Psoas muscle (tissue), 8 donors: ENCODE data around the gene MICAL3. TPM values are rescaled to one million over a fixed set of nuclear protein-coding genes. Genes with fewer than 3 reads are reported as not detected.

Source experiments
- ATAC-seq, 4 donors: fragments of 200-7000 bp; cut with Tn5 transposase; one replicate each; pipeline ENCODE4 v1.9.1; 2020; ENCODE audit warnings: moderate library complexity in 3 of 4, mild to moderate bottlenecking in 2 of 4
- DNase-seq, 2 donors: peaks; one replicate each; pipeline ENCODE4 v3.0.0-alpha.2; 2020
- H3K27ac ChIP-seq: fragments of 200-600 bp; one replicate; pipeline ENCODE4 v1.8.0; 2022
- H3K27me3 ChIP-seq, 3 donors: fragments of 200-600 bp in 1 of 3; one replicate each; pipeline versions ENCODE4 v1.6.1 to v1.8.0; 2013 to 2022; ENCODE audit warnings: low read length in 2 of 3, mild to moderate bottlenecking in 2 of 3, moderate library complexity in 1 of 3; ENCODE audit not compliant: insufficient read depth in 3 of 3
- H3K36me3 ChIP-seq, 2 donors: fragments of 200-600 bp in 1 of 2; one replicate each; pipeline versions ENCODE4 v1.6.1 to v1.8.0; 2013 to 2022; ENCODE audit warnings: low read depth in 1 of 2, mild to moderate bottlenecking in 1 of 2, moderate library complexity in 1 of 2; ENCODE audit not compliant: insufficient read depth in 1 of 2
- H3K4me1 ChIP-seq: fragments of 200-600 bp; one replicate; pipeline ENCODE4 v1.8.0; 2022
- H3K4me3 ChIP-seq: fragments of 200-600 bp; one replicate; pipeline ENCODE4 v1.8.0; 2022; ENCODE audit warnings: mild to moderate bottlenecking
- H3K9me3 ChIP-seq: fragments of 200-600 bp; one replicate; pipeline ENCODE4 v1.8.0; 2022
- WGBS, 3 donors: extraction: QIAGEN DNeasy Blood & Tissue Kit; methylation state at CpG; one replicate each; pipeline versions ENCODE4 v1.1.6 to v1.1.7; 2013; 5-methylcytosine and 5-hydroxymethylcytosine counted together
- intact Hi-C, 2 donors: fragments of 100-400 bp; cut with DNase I; formaldehyde crosslinking; loops; one replicate each; pipeline versions ENCODE4 v1.11.0 to v1.14.2; 2022
- polyA plus RNA-seq, 3 donors: library from polyadenylated mRNA; stranded (reverse); fragments of 200-250 nt; gene quantifications; one replicate each; pipeline ENCODE4 v1.2.3, GENCODE V29; 2013
- total RNA-seq, 4 donors: library from RNA; stranded (reverse); fragmentation: NEBNext Ultra II Directional in 2 of 4; extraction: Animal tissue kit (Norgen Biotek cat#: 25700) in 2 of 4; gene quantifications; one replicate each; pipeline versions ENCODE4 v1.2.1 to v1.2.4, GENCODE V29; 2021 to 2023
- TF ChIP-seq, protein P1 (sequence below): fragments of 200-600 bp; IDR thresholded peaks from one replicate; pipeline ENCODE4 v1.8.0; 2022; ENCODE audit warnings: antibody characterized with exemption
- donor health status: healthy with polysubstance abuse.
- donor health status: DM: no; HTN: no; CAD: no; lungs with moderate emphysema.
- donor health status: Bipolar disorder and iron deficiency.
- donor health status: healthy.
- donor health status: DM: yes; HTN: yes; CAD: no.
- donor health status: DM: no; HTN: no; CAD: no.
- donor health status: DM: no; HTN: no; CAD: no.
- donor health status: DM: yes; HTN: yes; CAD: no.

Gene MICAL3
- total and polyA plus RNA-seq, 7 donors = 2.1 to 38.3 (median 15.5) TPM

DNA sequence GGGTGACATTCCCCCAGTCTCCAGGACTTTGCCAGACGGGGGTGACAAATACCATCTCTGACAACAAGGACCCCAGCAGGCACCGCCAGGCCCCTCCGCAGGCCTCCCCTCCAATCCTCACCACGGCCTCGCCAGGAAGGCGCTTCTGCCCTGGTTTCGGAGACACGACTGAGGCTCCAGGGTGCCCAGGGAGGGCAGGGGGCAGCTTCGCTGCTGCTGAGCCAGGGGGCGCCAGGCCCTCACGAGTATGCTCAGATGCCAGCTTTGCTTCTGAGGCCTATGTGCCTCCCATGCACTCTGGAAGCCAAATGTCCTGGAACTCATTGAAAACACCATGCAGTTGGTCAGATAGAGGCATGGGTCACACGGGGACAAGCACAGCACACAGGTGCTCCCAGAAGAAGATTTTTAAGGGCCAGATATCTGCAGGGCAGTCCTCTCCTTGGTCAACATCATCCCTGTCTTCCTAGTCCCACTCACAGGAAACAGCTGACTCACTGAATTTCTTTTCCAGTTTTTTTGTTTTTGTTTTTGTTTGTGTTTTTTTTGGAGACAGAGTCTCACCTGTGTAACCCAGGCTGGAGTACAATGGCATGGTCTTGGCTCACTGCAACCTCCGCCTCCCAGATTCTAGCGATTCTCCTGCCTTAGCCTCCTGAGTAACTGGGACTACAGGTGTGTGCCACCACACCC, 270.0 kb downstream of the MICAL3 start:
- Histone ChIP-seq H3K4me3 (no peak overlapping the region), H3K27ac (no peak overlapping the region), H3K9me3 (no peaks in the 10 kb centered on the region), H3K4me1 (no peaks in the 10 kb centered on the region), H3K36me3 (no peaks in the 10 kb centered on the region), H3K27me3 (no peaks in the 10 kb centered on the region)
- ATAC-seq (peak in 1 of 4 donors; percentile 51), DNase-seq (no peak)
- intact Hi-C loops = no loop called here
- WGBS, 3 donors = 86 to 92% (median 87%) methylated on average over 14 of the region's 14 CpGs
- TF ChIP-seq, protein P1, sequence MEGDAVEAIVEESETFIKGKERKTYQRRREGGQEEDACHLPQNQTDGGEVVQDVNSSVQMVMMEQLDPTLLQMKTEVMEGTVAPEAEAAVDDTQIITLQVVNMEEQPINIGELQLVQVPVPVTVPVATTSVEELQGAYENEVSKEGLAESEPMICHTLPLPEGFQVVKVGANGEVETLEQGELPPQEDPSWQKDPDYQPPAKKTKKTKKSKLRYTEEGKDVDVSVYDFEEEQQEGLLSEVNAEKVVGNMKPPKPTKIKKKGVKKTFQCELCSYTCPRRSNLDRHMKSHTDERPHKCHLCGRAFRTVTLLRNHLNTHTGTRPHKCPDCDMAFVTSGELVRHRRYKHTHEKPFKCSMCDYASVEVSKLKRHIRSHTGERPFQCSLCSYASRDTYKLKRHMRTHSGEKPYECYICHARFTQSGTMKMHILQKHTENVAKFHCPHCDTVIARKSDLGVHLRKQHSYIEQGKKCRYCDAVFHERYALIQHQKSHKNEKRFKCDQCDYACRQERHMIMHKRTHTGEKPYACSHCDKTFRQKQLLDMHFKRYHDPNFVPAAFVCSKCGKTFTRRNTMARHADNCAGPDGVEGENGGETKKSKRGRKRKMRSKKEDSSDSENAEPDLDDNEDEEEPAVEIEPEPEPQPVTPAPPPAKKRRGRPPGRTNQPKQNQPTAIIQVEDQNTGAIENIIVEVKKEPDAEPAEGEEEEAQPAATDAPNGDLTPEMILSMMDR = no peak

DNA sequence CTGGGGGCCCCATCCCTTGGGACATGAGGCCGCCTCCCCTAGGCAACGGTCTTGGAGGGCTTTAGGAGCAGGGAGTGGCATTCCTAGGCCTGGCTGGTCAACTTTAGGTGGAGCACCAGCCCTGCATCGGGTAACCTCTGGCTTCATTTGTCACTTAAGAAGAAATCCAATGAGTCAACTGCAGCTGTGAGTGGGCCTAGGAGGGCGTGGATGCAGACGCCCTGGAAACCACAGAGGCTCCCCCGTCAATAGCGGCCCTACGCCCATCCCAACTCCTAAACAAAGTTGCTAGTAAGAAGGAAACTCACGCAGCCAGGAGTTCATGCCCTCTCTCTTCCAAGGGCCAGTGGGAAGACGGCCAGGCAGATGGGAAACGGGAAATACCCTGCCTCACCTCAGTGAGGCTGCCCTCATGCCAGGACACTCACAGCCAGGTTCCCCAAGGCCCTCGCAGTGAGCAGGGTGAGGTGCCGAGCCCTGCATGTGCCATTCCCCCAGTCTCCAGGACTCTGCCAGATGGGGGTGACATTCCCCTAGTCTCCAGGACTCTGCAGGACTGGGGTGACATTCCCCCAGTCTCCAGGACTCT, 270.9 kb downstream of the MICAL3 start:
- ATAC-seq = no peak
- no peak overlapping the region for H3K27ac ChIP-seq
- intact Hi-C loops = no loop called here
- H3K36me3 ChIP-seq = no peaks in the 10 kb centered on the region
- H3K9me3 ChIP-seq = no peaks in the 10 kb centered on the region
- TF ChIP-seq, protein P1 = no peak
- H3K4me3 ChIP-seq = no peak overlapping the region
- DNase-seq = no peak
- WGBS, 3 donors = 88 to 90% (median 89%) methylated on average over 13 of the region's 13 CpGs
- no peaks in the 10 kb centered on the region for H3K4me1 ChIP-seq
- H3K27me3 ChIP-seq = no peaks in the 10 kb centered on the region

DNA sequence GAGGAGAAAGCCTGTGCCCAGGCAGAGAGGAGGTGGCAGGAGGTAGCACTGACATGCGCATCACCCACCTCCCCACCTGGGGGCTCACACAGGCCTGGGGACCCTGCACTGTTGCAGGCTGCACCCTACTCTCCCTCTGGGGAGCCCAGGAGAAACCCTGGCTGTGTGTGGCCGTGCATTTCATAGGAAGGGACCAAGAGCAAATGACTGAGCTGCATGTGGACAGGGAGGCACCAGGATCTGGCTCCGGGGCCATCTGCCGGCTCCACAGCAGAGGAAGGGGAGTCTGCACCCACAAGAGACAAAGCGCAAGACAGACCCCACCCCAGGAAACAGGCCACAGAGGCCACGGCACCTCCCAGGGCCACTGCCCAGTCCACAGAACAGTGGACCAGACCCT, 272.8 kb downstream of the MICAL3 start:
- no peaks in the 10 kb centered on the region for H3K27me3 ChIP-seq
- no peak overlapping the region for H3K4me3 ChIP-seq
- TF ChIP-seq, protein P1 = no peak
- DNase-seq (no peak), ATAC-seq (no peak)
- H3K9me3 ChIP-seq = no peaks in the 10 kb centered on the region
- H3K36me3 ChIP-seq = no peaks in the 10 kb centered on the region
- WGBS, 3 donors = 73 to 86% (median 74%) methylated on average over 5 to 6 of the region's 6 CpGs
- intact Hi-C loops = no loop called here
- H3K4me1 ChIP-seq = no peaks in the 10 kb centered on the region
- H3K27ac ChIP-seq = no peak overlapping the region

DNA sequence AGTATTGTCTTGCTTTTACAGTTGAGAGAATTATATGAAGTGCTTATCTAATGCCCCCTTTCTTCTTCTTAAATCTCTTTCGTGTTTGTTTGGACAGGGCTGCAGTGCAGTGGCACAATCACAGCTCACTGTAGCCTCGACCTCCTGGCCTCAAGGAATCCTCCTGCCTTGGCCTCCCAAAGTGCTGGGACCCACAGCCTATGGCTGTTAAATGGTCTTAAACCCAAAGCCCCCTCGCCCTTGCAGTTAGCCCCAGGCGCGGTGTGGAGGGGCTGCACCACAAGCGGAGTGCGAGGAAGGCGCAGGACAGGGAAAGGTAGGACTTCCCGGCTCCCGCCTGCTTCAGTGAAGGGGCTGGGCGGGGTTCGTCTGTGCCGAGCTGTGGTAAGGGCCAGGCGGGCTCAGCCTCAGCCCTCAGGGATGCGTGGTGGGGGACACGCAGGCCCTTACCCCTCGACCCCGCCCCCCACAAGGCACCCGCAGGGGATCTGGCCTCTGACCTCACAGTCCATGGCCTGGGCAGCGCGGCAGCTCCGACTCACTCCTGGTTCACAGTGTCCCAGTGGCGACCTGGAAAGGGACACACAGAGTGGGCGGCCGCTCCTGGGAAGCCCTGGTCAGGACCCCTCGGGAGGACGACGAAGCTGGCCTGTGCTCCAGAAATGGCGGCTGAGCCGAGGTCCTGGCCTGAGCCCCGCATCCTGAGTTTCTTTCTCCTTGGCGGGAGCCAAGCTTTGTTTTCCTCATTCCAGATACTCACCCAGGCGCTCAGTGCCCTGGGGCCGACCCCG, 274.6 kb downstream of the MICAL3 start:
- Histone ChIP-seq H3K27ac (no peak overlapping the region), H3K4me3 (no peak overlapping the region), H3K4me1 (no peaks in the 10 kb centered on the region), H3K36me3 (no peaks in the 10 kb centered on the region), H3K27me3 (no peaks in the 10 kb centered on the region), H3K9me3 (no peaks in the 10 kb centered on the region)
- WGBS, 3 donors = 90 to 93% (median 91%) methylated on average over 30 to 35 of the region's 35 CpGs
- ATAC-seq (no peak), DNase-seq (no peak)
- TF ChIP-seq, protein P1 = no peak
- intact Hi-C loops = no loop called here
